GM12878 (cell line): ENCODE measurements around the gene CD1D. TPM values are rescaled to one million over a fixed set of nuclear protein-coding genes. Genes with fewer than 3 reads are reported as not detected.
A peak's percentile ranks its signal among the peaks of the same experiment; 100 is the strongest.

ENCODE experiments used
- ATAC-seq: fragments of 200-7000 bp; cut with Tn5 transposase; 3 replicates; pipeline ENCODE4 v1.9.1; 2020; ENCODE audit warnings: mild to moderate bottlenecking, moderate library complexity
- BruUV-seq: library from RNA; stranded (reverse); fragments of 400-500 nt; replicated peaks from 2 replicates; lab custom pipeline; 2021; lab: Mats Ljungman, UMichigan
- CTCF ChIA-PET: fragments of 300-600 bp; sonication (Branson Sonifier 250); formaldehyde crosslinking; extraction: SDS; loops from one replicate; lab custom pipeline; 2021; ENCODE audit warnings: inconsistent platforms; lab: Yijun Ruan, JAX
- POLR2A ChIA-PET: fragments of 350-600 bp; formaldehyde crosslinking; extraction: SDS; loops from one replicate; lab custom pipeline; 2021; ENCODE audit warnings: inconsistent platforms; lab: Charles Lee
- RAD21 ChIA-PET: fragments of 300-600 bp; sonication (Branson Sonifier 250); formaldehyde crosslinking; loops from one replicate; lab custom pipeline; 2023; ENCODE audit warnings: antibody characterized with exemption; ENCODE audit not compliant: unreplicated experiment; lab: Charles Lee
- SMC1A ChIA-PET: fragments of 300-600 bp; sonication (Branson Sonifier 250); formaldehyde crosslinking; loops from one replicate; lab custom pipeline; 2023; ENCODE audit not compliant: unreplicated experiment, uncharacterized antibody; lab: Charles Lee
- DNase-seq: peaks from one replicate; pipeline ENCODE4 v3.0.0-alpha.2; 2011; ENCODE audit warnings: low read depth, low spot score
- FAIRE-seq: peaks from 3 replicates; lab custom pipeline; 2011; peaks lifted over from hg19 to GRCh38; lab: Jason Lieb, UNC
- H2AFZ ChIP-seq: 2 replicates; pipeline ENCODE4 v1.6.0; 2011; ENCODE audit warnings: low read depth, low read length, control low read depth; ENCODE audit not compliant: control insufficient read depth
- H3K27ac ChIP-seq: 2 replicates; pipeline ENCODE4 v1.5.1; 2011; ENCODE audit warnings: control low read depth; ENCODE audit not compliant: control insufficient read depth, insufficient read depth
- H3K27me3 ChIP-seq, 2 experiments: replicated peaks in 1 of 2; 2 replicates each; pipeline versions ENCODE4 v1.6.0 to v1.6.1; 2011; ENCODE audit warnings: low read length in 1 of 2; ENCODE audit not compliant: control insufficient read depth in 2 of 2, insufficient read depth in 2 of 2
- H3K36me3 ChIP-seq, 2 experiments: 2 replicates each; pipeline ENCODE4 v1.5.1; 2011; ENCODE audit warnings: low read length in 1 of 2; ENCODE audit not compliant: control insufficient read depth in 2 of 2, insufficient read depth in 2 of 2
- H3K4me1 ChIP-seq: 2 replicates; pipeline ENCODE4 v1.6.1; 2011; ENCODE audit warnings: mild to moderate bottlenecking, low read length, moderate library complexity, mixed read lengths; ENCODE audit not compliant: control insufficient read depth, insufficient read depth
- H3K4me2 ChIP-seq: 2 replicates; pipeline ENCODE4 v1.6.0; 2011; ENCODE audit warnings: control low read depth; ENCODE audit not compliant: control insufficient read depth, insufficient read depth
- H3K4me3 ChIP-seq: fragments of 200-600 bp; sonication (generic); 2 replicates; pipeline ENCODE4 v1.5.1; 2016
- H3K79me2 ChIP-seq: 2 replicates; pipeline ENCODE4 v1.6.0; 2011; ENCODE audit warnings: low read length; ENCODE audit not compliant: control insufficient read depth, insufficient read depth
- H3K9ac ChIP-seq: 2 replicates; pipeline ENCODE4 v1.8.0; 2011; ENCODE audit warnings: low read length, control low read depth, mixed read lengths; ENCODE audit not compliant: control insufficient read depth, insufficient read depth
- H3K9me3 ChIP-seq: replicated peaks from 3 replicates; pipeline ENCODE4 v1.5.1; 2011; ENCODE audit warnings: mild to moderate bottlenecking, low read length; ENCODE audit not compliant: control insufficient read depth, insufficient read depth
- H4K20me1 ChIP-seq: 2 replicates; pipeline ENCODE4 v1.6.0; 2011; ENCODE audit not compliant: control insufficient read depth, insufficient read depth
- BCL11A ChIP-seq: IDR thresholded peaks from 2 replicates; pipeline ENCODE4 v1.6.1; 2011; ENCODE audit warnings: low read depth, low read length
- CBX5 ChIP-seq: sonication (generic); IDR thresholded peaks from 2 replicates; pipeline ENCODE4 v1.6.1; 2016; ENCODE audit warnings: low read depth, moderate library complexity, mild to moderate bottlenecking, inconsistent platforms
- CREM ChIP-seq: IDR thresholded peaks from 2 replicates; pipeline ENCODE4 v1.6.1; 2014; ENCODE audit warnings: antibody characterized with exemption, low read depth
- DPF2 ChIP-seq: fragments of 450-650 bp; IDR thresholded peaks from 2 replicates; pipeline ENCODE4 v1.6.1; 2017; ENCODE audit warnings: mild to moderate bottlenecking
- EED ChIP-seq: sonication (generic); IDR thresholded peaks from 2 replicates; pipeline ENCODE4 v1.6.1; 2016; ENCODE audit warnings: antibody characterized with exemption, low read depth
- ETV6 ChIP-seq, 2 experiments: fragments of 450-650 bp in 1 of 2; IDR thresholded peaks in 1 of 2; conservative IDR thresholded peaks in 1 of 2; 2 replicates each; pipeline ENCODE4 v1.6.1; 2014; ENCODE audit warnings: antibody characterized with exemption in 1 of 2, borderline replicate concordance in 1 of 2, low read depth in 1 of 2, mild to moderate bottlenecking in 1 of 2, moderate library complexity in 1 of 2
- IKZF2 ChIP-seq, 2 experiments: fragments of 450-650 bp; IDR thresholded peaks; 2 replicates each; pipeline ENCODE4 v1.6.1; 2017; ENCODE audit warnings: mild to moderate bottlenecking in 2 of 2, moderate library complexity in 2 of 2
- NBN ChIP-seq: fragments of 450-650 bp; IDR thresholded peaks from 2 replicates; pipeline ENCODE4 v1.6.1; 2016
- NFIC ChIP-seq: IDR thresholded peaks from 2 replicates; pipeline ENCODE4 v1.6.1; 2012; ENCODE audit warnings: low read depth, mild to moderate bottlenecking, inconsistent platforms, low read length, moderate library complexity
- POU2F2 ChIP-seq: IDR thresholded peaks from 3 replicates; pipeline ENCODE4 v1.6.1; 2011; ENCODE audit warnings: low read depth, mild to moderate bottlenecking, low read length, borderline replicate concordance
- RUNX3 ChIP-seq: IDR thresholded peaks from 2 replicates; pipeline ENCODE4 v1.6.1; 2012; ENCODE audit warnings: low read length, inconsistent platforms
- SPI1 ChIP-seq: IDR thresholded peaks from 2 replicates; pipeline ENCODE4 v1.6.1; 2011; ENCODE audit warnings: low read depth, mild to moderate bottlenecking, low read length, moderate library complexity, borderline replicate concordance; ENCODE audit not compliant: insufficient read depth
- STAT1 ChIP-seq: fragments of 450-650 bp; conservative IDR thresholded peaks from 2 replicates; pipeline ENCODE4 v1.6.1; 2014; ENCODE audit warnings: antibody characterized with exemption, mild to moderate bottlenecking
- TBL1XR1 ChIP-seq: IDR thresholded peaks from 2 replicates; pipeline ENCODE4 v1.6.1; 2012; ENCODE audit warnings: low read depth, low read length, improper control_type of control experiment
- TCF12 ChIP-seq: IDR thresholded peaks from 2 replicates; pipeline ENCODE4 v1.6.1; 2011; ENCODE audit warnings: low read depth, mild to moderate bottlenecking, low read length
- WGBS: methylation state at CpG from one replicate; pipeline ENCODE4 v1.1.6; 2016; ENCODE audit warnings: low lambda C conversion rate; ENCODE audit not compliant: insufficient replicate concordance, insufficient coverage; ENCODE audit errors: missing lambda C conversion rate; 5-methylcytosine and 5-hydroxymethylcytosine counted together
- in situ Hi-C: fragments of 300-500 bp; cut with MboI; formaldehyde crosslinking; loops from 9 replicates; pipeline ENCODE4 v1.14.3; 2018; ENCODE audit warnings: mixed read lengths
- intact Hi-C: fragments of 100-400 bp; cut with micrococcal nuclease; formaldehyde crosslinking; loops from one replicate; pipeline ENCODE4 v1.14.2; 2022; ENCODE audit not compliant: unreplicated experiment
- polyA plus RNA-seq, 11 experiments: library from polyadenylated mRNA; depleted of rRNA in 4 of 11; unstranded in 6 of 11; stranded (reverse) in 5 of 11; fragments of >200 nt; fragmentation: Nextera tagmentation in 4 of 11; fragmentation: Illumina TruSeq in 1 of 11; extraction: Ambion mirVana in 4 of 11; extraction: Trizol in 1 of 11; gene quantifications; 1 replicate in 1 of 11; 2 replicates in 10 of 11; pipeline versions ENCODE4 v1.2.1 to v1.2.3, GENCODE V29; 2011 to 2016; ENCODE audit warnings: inconsistent platforms in 2 of 11, missing spikeins in 2 of 11, low read depth in 1 of 11
- total RNA-seq, 4 experiments: library from RNA; depleted of rRNA in 3 of 4; stranded (reverse); fragments of >200 nt in 3 of 4; fragmentation: Illumina TruSeq in 1 of 4; extraction: Trizol in 1 of 4; gene quantifications; 2 replicates each; pipeline versions ENCODE4 v1.2.1 to v1.2.3, GENCODE V29; 2013 to 2021
- TF ChIP-seq, protein P1 (sequence below): IDR thresholded peaks from 2 replicates; pipeline ENCODE4 v1.6.1; 2012; ENCODE audit warnings: low read depth, low read length, improper control_type of control experiment
- TF ChIP-seq, protein P2 (sequence below): fragments of 450-650 bp; IDR thresholded peaks from 2 replicates; pipeline ENCODE4 v1.6.1; 2017; ENCODE audit warnings: low read depth, mild to moderate bottlenecking, moderate library complexity
- TF ChIP-seq, protein P3 (sequence below): fragments of 450-650 bp; IDR thresholded peaks from 2 replicates; pipeline ENCODE4 v1.6.1; 2017; ENCODE audit warnings: mild to moderate bottlenecking, moderate library complexity

Gene CD1D
- total and polyA plus RNA-seq, 10 of the 15 experiments (the other 5 are each of a cell fraction or from before 2014, with no cell fraction given), result 0.21 to 1.4 (median 0.73) TPM; not detected in 2

DNA sequence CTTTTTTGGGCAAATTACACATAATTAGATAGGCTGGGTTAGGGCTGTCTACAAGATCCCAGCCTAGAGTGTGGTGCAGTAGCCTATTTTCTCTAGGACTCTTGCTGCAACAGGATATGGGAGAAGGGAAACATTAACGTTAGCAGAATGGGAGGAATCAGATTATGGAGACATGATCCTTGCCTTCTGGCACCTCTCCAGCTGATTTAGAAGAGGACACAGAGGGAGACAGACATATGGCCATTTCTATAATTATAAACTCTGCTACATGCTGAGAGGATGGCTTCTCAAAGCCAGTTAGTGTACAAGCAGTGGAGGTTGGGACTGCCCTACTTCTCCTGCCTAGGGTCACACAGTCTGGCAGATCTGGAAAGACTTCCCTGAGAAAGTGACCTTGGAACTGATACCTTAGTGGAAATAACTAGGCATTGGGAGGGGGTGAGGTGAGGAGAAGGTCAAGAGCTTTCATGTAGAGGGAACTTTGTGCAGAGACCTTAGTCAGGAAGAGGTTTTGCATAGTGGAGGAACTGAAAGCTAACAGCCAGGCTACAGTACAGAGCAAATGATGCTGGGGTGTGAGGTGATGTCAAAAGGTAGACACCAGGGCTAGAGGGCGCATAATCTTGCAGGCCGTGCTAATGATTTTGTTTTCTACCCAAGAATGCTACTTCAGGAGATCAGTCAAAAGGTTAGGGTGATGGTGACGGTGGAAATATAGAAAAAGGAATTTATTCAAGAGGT lies 1.2 kb upstream of the CD1D start:
- no peaks in the 10 kb centered on the region for H3K36me3 ChIP-seq
- POLR2A ChIA-PET, result no interaction called here
- peak overlapping the region; percentile 21; the same call in 1 of the 2 replicates for H3K4me2 ChIP-seq
- H3K9ac ChIP-seq, result no peak overlapping the region
- no peak overlapping the region for H2AFZ ChIP-seq
- SMC1A ChIA-PET, result interaction anchor here (1.4 to 2.7 kb wide), 6 partner anchors 16 to 150 kb away, joined by 3 to 10 read pairs (median 4); no protein-coding TSS in a partner anchor
- H3K79me2 ChIP-seq, result no peaks in the 10 kb centered on the region
- H3K4me1 ChIP-seq, result peaks cover 31% of the 10 kb centered on the region
- H4K20me1 ChIP-seq, result no peaks in the 10 kb centered on the region
- no TSS peak for BruUV-seq
- FAIRE-seq, result peak; percentile 93
- RAD21 ChIA-PET, result interaction anchor here (1.4 to 1.8 kb wide), 3 partner anchors 16 to 111 kb away, joined by 4 to 7 read pairs (median 5); partner anchors contain the start of gene CD1C
- CTCF ChIA-PET, result interaction anchor here (0.8 to 2.6 kb wide), 5 partner anchors 16 to 317 kb away, joined by 3 to 10 read pairs (median 3); partner anchors contain the start of gene CD1B
- in situ Hi-C loops, result no loop called here
- peaks cover 10 to 24% of the 10 kb centered on the region in 2 experiments for H3K27me3 ChIP-seq
- WGBS, result 3% methylated on average over 4 of the region's 4 CpGs
- H3K27ac ChIP-seq, result no peak overlapping the region
- intact Hi-C loops, result no loop called here
- H3K4me3 ChIP-seq, result no peak overlapping the region
- H3K9me3 ChIP-seq, result no peaks in the 10 kb centered on the region; the same call in none of the 3 replicates
- ATAC-seq, result peak; percentile 97
- no peak for DNase-seq
- TF ChIP-seq, protein P1, sequence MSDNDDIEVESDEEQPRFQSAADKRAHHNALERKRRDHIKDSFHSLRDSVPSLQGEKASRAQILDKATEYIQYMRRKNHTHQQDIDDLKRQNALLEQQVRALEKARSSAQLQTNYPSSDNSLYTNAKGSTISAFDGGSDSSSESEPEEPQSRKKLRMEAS, result no peak
- peak; percentile 62; the same call in 1 of the 2 replicates for TF ChIP-seq DPF2
- peak; percentile 52; the same call in 1 of the 2 replicates for TF ChIP-seq CREM
- TF ChIP-seq NBN, result 0 out of 2 replicates have a peak, but pooled peaks have one; percentile 35
- TF ChIP-seq SPI1, result peak; percentile 81
- no peak for TF ChIP-seq STAT1
- TF ChIP-seq IKZF2 (IDR thresholded peaks at IDR 0.05), result peak; percentile 44 to 49; a peak in 2 of 4 replicates
- TF ChIP-seq, protein P2, sequence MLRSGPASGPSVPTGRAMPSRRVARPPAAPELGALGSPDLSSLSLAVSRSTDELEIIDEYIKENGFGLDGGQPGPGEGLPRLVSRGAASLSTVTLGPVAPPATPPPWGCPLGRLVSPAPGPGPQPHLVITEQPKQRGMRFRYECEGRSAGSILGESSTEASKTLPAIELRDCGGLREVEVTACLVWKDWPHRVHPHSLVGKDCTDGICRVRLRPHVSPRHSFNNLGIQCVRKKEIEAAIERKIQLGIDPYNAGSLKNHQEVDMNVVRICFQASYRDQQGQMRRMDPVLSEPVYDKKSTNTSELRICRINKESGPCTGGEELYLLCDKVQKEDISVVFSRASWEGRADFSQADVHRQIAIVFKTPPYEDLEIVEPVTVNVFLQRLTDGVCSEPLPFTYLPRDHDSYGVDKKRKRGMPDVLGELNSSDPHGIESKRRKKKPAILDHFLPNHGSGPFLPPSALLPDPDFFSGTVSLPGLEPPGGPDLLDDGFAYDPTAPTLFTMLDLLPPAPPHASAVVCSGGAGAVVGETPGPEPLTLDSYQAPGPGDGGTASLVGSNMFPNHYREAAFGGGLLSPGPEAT, result peak; percentile 30; the same call in 1 of the 2 replicates
- no peak for TF ChIP-seq CBX5
- TF ChIP-seq BCL11A, result peak; percentile 23; the same call in 1 of the 2 replicates
- peak; percentile 91 for TF ChIP-seq EED
- TF ChIP-seq, protein P3, sequence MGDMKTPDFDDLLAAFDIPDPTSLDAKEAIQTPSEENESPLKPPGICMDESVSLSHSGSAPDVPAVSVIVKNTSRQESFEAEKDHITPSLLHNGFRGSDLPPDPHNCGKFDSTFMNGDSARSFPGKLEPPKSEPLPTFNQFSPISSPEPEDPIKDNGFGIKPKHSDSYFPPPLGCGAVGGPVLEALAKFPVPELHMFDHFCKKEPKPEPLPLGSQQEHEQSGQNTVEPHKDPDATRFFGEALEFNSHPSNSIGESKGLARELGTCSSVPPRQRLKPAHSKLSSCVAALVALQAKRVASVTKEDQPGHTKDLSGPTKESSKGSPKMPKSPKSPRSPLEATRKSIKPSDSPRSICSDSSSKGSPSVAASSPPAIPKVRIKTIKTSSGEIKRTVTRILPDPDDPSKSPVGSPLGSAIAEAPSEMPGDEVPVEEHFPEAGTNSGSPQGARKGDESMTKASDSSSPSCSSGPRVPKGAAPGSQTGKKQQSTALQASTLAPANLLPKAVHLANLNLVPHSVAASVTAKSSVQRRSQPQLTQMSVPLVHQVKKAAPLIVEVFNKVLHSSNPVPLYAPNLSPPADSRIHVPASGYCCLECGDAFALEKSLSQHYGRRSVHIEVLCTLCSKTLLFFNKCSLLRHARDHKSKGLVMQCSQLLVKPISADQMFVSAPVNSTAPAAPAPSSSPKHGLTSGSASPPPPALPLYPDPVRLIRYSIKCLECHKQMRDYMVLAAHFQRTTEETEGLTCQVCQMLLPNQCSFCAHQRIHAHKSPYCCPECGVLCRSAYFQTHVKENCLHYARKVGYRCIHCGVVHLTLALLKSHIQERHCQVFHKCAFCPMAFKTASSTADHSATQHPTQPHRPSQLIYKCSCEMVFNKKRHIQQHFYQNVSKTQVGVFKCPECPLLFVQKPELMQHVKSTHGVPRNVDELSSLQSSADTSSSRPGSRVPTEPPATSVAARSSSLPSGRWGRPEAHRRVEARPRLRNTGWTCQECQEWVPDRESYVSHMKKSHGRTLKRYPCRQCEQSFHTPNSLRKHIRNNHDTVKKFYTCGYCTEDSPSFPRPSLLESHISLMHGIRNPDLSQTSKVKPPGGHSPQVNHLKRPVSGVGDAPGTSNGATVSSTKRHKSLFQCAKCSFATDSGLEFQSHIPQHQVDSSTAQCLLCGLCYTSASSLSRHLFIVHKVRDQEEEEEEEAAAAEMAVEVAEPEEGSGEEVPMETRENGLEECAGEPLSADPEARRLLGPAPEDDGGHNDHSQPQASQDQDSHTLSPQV, result no peak
- peak; percentile 43; the same call in 1 of the 2 replicates for TF ChIP-seq NFIC
- peak; percentile 96; the same call in 2 of the 3 replicates for TF ChIP-seq POU2F2
- no peak for TF ChIP-seq TBL1XR1
- peak; percentile 49 for TF ChIP-seq RUNX3
- TF ChIP-seq TCF12, result no peak
- peak in 1 of 2 experiments; percentile 59; a peak in 2 of 4 replicates for TF ChIP-seq ETV6 (conservative IDR thresholded peaks at IDR 0.05 in 1 of 2, IDR thresholded peaks at IDR 0.05 in 1 of 2; ENCODE audit: borderline replicate concordance in 1 of 2, low read depth in 1 of 2)
